Measurements from ENCODE around the gene HS6ST2. TPM values are rescaled to one million over a fixed set of nuclear protein-coding genes. Genes with fewer than 3 reads are reported as not detected.

Gene HS6ST2
- total RNA-seq, 2 donors from 2014 or later, result 0.70 to 0.87 TPM

DNA sequence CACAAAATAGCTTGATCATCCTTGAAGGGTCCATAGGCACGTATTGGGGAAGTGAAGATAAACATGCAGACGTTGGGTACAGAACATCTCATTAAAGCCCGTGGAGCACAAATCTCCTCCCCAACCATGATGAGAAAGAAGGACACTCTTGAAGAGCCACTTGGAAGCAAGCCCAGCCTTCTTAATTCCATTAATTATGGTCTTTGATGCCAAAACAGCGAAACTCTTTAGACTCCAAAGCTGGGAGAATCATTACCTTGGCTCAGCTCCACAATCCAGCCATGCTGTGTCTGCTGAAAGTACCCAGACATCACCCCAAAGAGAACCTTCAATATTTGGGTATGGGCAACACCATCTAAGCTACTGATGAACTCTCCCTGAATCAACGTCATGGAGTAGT, 300.6 kb downstream of the HS6ST2 start:
- intact Hi-C loops (cut with DNase I, micrococcal nuclease), result no loop called here
- DNase-seq (no peak), ATAC-seq (no peak)

DNA sequence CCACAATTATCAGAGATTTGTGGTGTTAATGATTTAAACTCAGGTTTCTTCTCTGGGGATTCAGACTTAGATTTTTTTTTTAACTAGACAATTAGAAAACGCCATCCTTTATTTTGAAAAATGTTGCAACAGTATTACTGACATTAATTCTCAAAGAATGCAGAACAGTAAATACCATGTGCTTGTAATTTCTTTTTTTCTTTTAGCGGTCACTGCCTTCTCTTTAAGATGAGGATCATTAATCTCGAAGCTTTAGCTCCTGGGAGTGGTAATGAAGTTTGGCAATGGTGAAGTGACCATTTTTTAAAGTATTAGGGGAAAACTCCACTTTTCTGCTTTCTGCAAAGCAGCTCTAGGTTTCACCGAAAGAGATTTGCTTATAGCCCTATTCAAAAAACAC, 305.6 kb downstream of the HS6ST2 start:
- no peak for DNase-seq
- no peak for ATAC-seq
- intact Hi-C loops (cut with DNase I, micrococcal nuclease), result no loop called here

DNA sequence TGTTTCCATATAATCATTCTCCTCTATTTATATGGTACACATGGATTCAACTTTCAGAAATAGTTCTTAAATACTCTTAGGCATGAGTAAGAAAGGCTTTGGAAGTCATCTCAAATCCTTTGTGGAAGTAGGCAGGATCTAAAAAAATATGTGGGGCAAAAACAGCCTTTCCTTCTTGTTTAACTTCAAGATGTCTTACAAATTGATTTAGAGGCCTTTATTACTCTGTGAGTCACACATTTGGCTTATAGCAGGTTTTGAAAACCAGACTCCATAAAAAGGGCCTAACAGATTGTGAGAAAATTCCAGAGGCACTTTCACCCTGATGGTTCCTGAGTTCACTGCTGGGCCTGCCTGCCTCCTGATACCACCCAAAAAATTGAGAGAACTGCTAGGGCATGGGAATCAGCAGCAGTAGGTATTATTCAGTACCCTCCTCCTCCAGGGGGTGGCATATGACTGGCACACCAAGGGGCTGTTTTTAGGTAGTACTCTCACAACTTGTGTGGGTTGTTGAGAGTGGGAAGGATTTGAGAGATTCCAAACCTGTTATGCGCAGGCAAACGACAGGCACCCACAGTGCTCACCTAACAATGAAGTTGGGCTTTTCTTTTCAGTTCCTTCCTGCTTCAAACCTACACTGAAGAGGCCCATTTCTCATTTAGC, 306.9 kb downstream of the HS6ST2 start:
- DNase-seq (no peak), ATAC-seq (no peak)
- intact Hi-C loops (cut with DNase I, micrococcal nuclease), result no loop called here

DNA sequence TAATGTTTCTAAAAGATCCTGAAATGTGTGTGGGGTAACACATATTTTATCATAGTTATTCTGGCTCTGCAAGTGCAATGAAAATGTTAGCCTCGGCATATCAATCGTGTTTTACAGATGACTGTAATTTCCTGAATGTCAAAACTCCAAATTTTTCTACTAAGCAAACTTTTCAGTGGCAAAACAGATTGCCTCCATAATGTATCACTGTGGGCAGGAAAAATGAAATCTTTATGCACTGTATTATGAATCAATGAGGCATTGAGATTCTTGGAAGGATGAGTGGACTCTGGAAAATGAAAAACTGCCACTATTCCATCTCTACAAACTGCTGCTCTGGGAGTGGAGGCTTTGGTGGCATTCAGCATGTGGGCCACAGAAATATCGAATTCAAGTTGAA, 309.5 kb downstream of the HS6ST2 start:
- intact Hi-C loops (cut with DNase I, micrococcal nuclease), result no loop called here
- no peak for DNase-seq
- no peak for ATAC-seq

DNA sequence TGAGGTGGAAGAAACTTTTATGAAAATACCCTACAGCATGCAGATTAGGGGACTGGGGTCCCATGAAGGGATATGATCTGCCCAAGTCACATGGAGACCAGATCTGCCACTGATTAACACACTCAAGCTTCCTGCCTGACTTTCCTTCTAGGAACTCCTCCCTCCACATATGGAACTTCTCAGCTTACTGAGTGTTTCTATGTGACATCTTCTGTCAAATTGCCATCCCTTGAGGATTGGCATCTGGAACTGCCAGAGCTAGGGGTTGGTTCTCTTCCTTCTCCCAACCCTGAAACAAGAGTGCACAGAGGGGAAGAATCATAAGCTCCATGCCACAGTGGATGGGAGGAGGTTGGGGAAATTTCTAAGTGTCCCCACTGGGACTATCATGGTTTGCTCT, 319.0 kb downstream of the HS6ST2 start:
- no peak for ATAC-seq
- no peak for DNase-seq
- intact Hi-C loops (cut with DNase I, micrococcal nuclease), result no loop called here

DNA sequence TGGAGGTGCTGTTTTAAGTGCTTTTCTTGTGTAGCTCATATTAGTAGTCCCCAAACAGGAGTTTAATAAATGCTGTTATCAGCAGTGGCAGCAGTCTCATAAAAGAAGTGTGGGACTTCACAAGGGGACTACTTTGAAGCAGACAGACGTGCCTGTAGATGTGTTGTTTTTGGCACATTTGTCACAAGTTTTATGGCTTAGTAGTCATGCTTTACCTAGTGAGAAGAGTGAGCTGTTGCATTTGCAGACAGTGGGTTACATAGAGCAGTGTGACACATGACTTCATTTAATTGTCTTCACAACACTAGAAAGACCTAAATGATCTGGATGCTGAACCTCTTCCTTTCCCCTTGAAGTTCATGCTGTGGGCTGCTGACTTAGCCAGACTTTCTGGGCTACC, 320.1 kb downstream of the HS6ST2 start:
- DNase-seq (no peak), ATAC-seq (no peak)
- intact Hi-C loops (cut with DNase I, micrococcal nuclease), result no loop called here

DNA sequence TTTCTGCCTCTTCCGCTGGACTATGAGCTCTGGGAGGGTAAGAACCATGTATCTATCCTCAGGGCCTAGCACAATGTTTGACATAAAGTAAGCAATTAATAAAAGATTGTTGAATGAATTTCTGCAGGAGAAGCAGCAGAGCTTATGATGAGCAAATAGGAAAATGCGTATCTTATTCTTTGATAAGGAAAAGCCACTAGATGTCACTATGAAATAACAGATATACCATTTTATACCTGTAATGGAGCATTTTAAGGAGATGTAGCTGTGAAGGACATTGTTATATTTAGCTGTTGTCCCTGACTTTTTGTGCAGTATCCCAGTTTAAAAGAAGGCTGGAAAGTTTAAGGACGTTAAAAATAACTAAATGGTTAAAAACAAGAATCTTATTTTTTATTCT, 322.3 kb downstream of the HS6ST2 start:
- ATAC-seq (no peak), DNase-seq (no peak)
- intact Hi-C loops (cut with DNase I, micrococcal nuclease), result no loop called here

DNA sequence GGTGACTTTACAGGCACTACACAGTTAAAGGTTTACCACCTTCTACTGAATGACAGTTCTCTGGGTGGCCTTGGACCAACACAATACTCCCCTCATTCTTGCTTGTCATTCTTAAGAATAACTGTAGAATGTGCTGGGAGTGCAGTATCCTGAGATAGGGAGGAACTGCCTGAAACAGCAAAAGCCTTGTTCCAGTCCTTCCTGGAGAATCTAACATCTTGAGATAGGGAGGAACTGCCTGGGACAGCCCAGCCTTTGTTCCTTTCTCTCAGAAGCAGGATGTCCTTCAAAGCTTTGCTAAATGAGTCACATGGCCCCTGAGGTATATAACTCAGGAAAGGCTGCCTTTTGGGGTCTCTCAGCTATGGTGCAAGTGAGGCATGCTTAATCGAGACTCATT, 323.9 kb downstream of the HS6ST2 start:
- intact Hi-C loops (cut with DNase I, micrococcal nuclease), result no loop called here
- no peak for ATAC-seq
- DNase-seq, result no peak

DNA sequence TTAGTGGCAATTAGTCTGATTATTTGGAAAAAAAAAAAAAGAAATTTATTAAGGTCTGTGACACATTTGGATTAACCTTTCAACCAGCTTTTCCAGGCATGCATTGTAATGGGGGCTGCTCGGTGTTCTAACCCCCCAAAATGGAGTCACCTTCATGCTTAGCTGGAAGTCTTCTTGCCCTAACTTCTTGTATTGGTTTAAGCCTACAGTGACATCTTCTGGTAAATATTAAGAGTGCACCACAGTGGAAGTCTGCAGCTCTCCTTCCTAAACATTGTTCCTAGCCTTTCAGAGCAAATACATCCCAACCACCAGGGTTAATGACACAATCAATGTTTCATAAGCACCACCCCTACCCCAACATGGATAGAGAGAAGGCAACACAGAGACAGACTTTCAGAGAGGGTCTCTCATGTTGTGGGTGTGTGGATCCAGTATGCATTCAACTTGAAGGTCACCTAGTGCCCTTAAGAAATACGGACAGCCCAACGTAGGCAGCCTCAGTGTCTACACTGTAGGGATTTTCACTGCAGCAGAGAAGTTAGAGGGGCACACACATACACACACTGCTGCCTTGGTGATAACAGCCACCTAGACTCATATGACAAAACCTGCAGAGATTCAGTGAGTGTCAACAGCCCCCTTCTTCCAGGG, 326.7 kb downstream of the HS6ST2 start:
- ATAC-seq (peak; percentile 51), DNase-seq (no peak)
- intact Hi-C loops (cut with DNase I, micrococcal nuclease), result no loop called here

DNA sequence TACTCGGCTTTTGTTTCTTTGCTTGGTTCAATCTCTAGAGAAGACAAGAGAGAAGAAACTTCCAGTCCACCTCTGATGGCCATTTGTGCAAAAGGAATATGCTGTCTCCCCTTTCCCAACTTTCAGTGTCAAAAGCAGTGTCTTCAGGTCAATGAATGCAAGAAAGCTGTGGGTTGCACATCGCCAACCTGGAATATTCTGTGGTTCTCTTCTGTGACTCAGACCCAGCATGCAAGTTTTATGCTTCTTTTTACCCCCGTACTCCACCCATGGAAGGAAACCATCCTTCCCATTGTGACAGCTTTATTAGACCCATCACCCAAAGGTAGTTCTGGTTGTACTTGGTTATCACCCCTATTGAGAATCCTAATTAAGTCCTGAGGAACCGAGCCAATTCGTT, 334.0 kb downstream of the HS6ST2 start:
- no peak for DNase-seq
- no peak for ATAC-seq
- intact Hi-C loops (cut with DNase I, micrococcal nuclease), result no loop called here

DNA sequence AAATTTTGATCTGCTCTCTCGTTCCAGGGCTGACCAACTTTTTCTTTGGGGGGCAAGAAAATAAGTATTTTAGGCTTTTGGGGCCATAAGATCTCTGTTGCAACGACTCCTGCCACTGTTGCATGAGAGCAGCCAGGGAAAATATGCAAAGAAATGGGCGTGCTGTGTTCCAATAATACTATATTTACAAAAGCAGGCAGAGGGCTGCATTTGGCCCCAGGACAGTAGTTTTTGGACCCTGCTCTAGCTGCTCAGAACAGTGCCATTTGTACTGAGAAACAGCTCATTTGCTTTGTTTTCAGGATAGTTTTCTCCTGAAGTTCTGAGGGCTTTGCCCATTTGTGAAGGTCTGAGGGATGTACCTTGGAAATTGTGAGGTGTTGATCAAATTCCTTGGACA, 334.5 kb downstream of the HS6ST2 start:
- ATAC-seq (no peak), DNase-seq (no peak)
- intact Hi-C loops (cut with DNase I, micrococcal nuclease), result no loop called here

DNA sequence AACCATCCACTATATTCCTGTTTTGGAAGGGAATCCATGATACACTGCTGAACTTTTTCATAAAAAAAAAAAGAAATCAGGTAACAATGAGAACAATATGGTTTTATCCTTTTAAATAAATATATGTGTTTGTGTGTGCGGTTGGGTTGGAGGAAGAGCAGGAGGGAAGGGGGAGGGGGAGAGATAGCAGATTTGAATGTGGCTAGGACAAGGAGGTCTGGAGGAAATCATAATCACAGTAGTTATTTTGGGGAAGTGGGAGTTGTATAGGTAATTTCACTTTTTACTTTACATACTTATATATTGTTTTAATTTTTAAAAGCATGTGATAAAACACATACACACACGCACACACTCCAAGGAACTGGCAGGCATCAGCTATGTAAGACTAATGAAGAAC, 335.1 kb downstream of the HS6ST2 start:
- ATAC-seq (no peak), DNase-seq (no peak)
- intact Hi-C loops (cut with DNase I, micrococcal nuclease), result no loop called here

DNA sequence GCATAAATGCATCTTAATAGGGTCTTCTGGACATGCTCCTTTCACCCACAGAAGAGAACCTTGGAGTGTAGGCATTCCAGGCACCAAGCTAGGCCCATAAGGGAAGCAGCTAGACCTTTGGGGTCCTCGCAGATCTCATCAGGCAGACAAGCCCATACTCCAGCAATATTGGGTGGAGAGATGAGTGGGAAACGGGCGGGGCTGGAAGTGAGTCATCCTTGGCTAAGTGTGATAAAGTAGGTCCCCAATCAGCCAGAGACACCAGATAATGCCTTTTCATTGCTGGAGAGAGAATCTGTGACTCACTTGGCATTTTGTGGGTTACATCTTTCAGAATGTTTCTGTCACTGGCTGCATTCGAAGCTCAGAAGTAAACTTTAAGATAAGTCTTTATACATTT, 336.3 kb downstream of the HS6ST2 start:
- ATAC-seq (no peak), DNase-seq (no peak)
- intact Hi-C loops (cut with DNase I, micrococcal nuclease), result no loop called here

DNA sequence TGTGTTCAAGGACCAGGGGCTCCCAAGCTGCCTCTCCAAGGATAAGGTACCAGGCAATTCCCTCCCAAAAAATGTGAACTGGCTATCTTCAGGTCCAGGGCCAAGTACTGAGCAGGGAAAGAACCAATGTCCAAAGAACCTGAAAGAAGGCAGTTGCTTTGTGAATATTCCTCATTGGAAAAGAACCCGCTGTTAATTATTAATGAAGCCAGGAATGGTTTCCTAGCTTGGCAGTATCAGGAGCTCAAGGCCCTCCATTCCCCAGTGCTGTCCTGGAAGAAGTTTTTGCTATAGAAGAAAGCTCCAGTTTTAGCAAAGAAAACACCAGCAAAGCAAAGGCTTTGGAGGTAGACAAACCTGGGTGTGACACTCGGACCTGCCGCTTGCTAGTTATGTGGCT, 339.6 kb downstream of the HS6ST2 start:
- intact Hi-C loops (cut with DNase I, micrococcal nuclease), result loop anchor here in 1 of 2 donors (10.0 kb wide), 2 partner anchors 324 to 774 kb away; no protein-coding TSS in a partner anchor
- DNase-seq, result no peak
- ATAC-seq, result no peak

DNA sequence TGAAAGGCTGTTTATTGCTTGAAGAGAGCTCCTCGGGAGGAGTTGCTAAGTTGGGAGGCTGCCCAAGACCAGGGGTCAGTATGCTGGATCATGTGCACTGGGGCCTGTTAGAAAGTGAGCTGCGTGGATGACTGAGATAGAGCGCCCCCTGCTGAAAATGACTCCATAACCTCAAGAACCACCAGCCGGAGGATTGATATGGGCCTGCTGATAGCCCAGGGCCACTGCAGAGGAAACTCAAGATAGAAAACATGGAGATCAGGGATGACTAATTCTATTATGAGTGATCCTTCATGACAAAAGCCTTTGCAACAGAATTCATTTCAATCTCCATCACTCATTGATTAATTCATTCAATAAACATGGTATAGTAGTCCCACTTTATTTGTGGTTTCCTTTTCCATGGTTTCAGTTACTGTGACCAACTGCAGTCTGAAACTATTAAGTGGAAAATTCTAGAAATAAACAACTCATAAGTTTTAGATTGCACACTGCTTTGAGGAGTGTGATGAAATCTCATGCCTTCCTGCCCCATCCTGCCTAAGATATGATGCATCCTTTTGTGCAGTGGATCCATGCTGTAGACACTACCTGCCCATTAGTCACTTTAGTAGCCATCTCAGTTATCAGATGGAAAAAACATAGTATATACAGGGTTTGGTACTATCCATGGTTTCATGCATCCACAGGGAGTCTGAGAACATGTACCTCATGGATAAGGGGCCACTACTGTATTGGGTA, 342.9 kb downstream of the HS6ST2 start:
- DNase-seq (peak in 1 of 2 donors; percentile 61), ATAC-seq (peak; percentile 68)
- intact Hi-C loops (cut with DNase I, micrococcal nuclease), result loop anchor here in 1 of 2 donors (10.0 kb wide), 2 partner anchors 321 to 771 kb away; no protein-coding TSS in a partner anchor

DNA sequence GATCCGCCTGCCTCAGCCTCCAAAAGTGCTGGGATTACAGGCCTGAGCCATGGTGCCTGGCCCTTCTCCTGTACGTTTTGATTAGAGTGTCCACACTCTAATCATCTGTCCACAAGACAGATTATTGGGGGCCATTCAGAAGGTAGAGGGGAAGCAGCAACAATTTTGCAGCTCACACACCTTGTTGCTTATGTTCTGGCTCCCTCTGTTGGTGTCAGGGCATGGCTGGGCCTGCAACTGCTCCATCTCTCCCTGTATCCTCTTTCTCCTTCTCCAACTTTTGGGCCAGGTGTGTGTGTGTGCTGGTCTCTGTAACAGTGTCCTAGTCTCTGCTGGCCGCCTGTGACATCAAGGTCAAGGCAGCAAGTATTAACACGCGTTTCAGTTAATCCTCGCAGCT, 344.1 kb downstream of the HS6ST2 start:
- intact Hi-C loops (cut with DNase I, micrococcal nuclease), result loop anchor here in 1 of 2 donors (10.0 kb wide), 2 partner anchors 319 to 769 kb away; no protein-coding TSS in a partner anchor
- ATAC-seq, result no peak
- DNase-seq, result no peak

DNA sequence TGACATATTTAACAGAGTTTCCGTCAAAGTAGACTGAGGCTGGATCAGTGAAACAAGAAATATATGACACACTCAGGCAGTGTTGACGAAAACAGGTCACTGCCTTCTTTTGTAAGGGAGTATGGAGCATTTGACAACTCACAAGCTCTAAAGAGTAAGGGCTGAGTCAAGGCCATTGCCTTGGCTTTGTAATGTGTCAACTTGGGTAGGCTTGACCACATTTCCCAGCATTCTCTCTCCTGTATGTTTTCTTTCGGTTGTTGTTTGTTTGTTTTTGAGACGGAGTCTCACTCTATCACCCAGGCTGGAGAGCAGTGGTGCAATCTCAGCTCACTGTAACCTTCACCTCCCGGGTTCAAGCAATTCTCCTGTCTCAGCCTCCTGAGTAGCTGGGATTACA, 344.6 kb downstream of the HS6ST2 start:
- ATAC-seq (no peak), DNase-seq (no peak)
- intact Hi-C loops (cut with DNase I, micrococcal nuclease), result loop anchor here in 1 of 2 donors (10.0 kb wide), 2 partner anchors 319 to 769 kb away; no protein-coding TSS in a partner anchor

DNA sequence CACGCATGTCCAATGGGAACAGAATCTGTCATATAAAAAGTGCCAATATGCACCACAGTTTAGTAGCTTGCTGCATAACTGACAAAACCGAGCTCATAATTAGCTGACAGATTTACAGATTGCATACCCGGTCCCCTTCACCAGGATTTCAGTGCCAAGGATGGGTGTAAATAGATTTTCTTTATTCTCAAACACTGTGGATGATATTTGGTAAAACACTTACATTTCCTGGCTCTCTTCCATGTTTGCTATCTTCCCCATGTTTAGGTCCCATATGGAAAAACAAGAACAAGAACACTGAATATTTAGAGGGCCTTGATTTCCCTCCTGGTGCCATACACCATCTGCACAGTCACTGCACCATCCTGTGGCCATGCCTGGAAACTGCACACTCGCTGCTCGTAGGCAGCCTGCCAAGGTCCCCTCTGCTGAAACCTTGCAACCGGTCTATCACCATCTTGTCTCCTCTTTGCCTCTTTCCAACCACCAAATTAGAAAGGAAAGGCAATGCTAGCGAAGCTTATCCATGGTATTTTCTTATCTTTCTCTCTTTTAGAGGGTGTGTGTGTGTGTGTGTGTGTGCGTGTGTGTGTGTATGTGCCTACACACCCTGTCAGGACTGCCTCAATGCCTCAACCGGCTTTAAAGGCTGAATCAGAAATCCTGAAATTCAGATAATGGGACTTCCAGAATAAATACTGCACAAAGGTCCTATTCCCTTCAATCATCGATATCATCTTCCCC, 345.4 kb downstream of the HS6ST2 start:
- DNase-seq, result peak in 1 of 2 donors; percentile 44
- ATAC-seq, result peak; percentile 64
- intact Hi-C loops (cut with DNase I, micrococcal nuclease), result loop anchor here in 1 of 2 donors (10.0 kb wide), 2 partner anchors 318 to 768 kb away; no protein-coding TSS in a partner anchor

DNA sequence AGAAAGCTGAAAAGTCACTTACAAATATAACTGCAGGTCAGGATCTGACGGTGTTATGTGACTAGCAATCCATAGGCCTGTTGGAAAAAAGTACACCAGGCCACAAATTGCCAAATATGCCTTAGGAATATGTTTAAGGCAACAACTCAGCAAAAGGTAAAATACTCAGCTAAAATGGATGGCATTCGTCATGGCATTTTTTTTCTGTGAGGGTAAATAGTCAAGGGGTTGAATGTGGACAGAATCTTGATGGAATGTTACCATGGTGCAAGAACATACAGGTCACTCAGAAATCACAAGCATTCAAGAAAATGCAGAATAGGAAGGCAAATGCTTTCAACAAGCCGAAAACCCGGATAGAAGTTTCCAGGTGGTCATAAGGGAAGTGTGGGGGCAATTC, 347.9 kb downstream of the HS6ST2 start:
- DNase-seq (no peak), ATAC-seq (no peak)
- intact Hi-C loops (cut with DNase I, micrococcal nuclease), result loop anchor here in 1 of 2 donors (10.0 kb wide), 2 partner anchors 316 to 766 kb away; no protein-coding TSS in a partner anchor
